ENCODE data around the gene PCBP3. TPM values are rescaled to one million over a fixed set of nuclear protein-coding genes. Genes with fewer than 3 reads are reported as not detected.

Gene PCBP3
- total and polyA plus RNA-seq, 2 of the 8 experiments (the other 6 are each of a cell fraction or from before 2014, with no cell fraction given), result 3.5 to 6.3 TPM

GRCh38 chr21:45972716-45973474 is 329.4 kb downstream of the PCBP3 start (continued):
- TF ChIP-seq EZH2 (IDR thresholded peaks at IDR 0.05; ENCODE audit: low read depth, low read length, severe bottlenecking) (no peak), MAFK (IDR thresholded peaks at IDR 0.05; ENCODE audit: low read depth, low read length) (no peak), TAF1 (IDR thresholded peaks at IDR 0.05; ENCODE audit: low read depth, low read length) (no peak), CEBPB (IDR thresholded peaks at IDR 0.05; ENCODE audit: low read depth, low read length) (no peak), YY1 (IDR thresholded peaks at IDR 0.05; ENCODE audit: low read depth, low read length) (no peak), CBX8 (IDR thresholded peaks at IDR 0.05; ENCODE audit: borderline replicate concordance, low read depth, low read length) (no peak), SIX5 (IDR thresholded peaks at IDR 0.05; ENCODE audit: low read depth, low read length) (no peak), SUZ12 (IDR thresholded peaks at IDR 0.05; ENCODE audit: low read length) (no peak)
